Activated CD8-positive, alpha-beta memory T cell treated with anti-CD3 and anti-CD28 coated beads for 24 hours (primary cell): ENCODE measurements around the gene EVC2.

ENCODE experiments used
- DNase-seq: peaks from one replicate; pipeline ENCODE4 v3.0.0-alpha.2; 2020

Gene EVC2

GRCh38 chr4:5660185-5660584, 48.2 kb downstream of the EVC2 start:
- no peak for DNase-seq

GRCh38 chr4:5658974-5659373, 49.4 kb downstream of the EVC2 start:
- no peak for DNase-seq

DNA sequence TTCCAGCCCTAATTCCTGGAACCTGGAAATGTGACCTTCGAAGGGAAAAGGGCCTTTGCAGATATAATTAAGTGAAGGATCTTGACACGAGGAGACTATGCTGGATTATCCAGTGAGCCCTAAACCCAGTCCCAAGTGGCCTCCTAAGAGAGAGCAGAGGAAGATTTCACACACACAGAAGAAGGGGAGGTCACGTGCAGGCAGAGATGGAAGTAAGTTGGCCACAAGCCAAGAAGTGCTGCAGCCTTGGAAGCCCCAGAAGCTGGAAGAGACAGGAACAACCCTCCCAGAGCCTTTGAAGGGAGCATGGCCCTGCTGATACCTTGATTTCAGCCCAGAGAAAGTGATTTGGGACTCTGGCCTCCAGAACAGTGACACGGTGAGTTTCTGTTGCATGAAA, 51.9 kb downstream of the EVC2 start:
- DNase-seq = no peak

DNA sequence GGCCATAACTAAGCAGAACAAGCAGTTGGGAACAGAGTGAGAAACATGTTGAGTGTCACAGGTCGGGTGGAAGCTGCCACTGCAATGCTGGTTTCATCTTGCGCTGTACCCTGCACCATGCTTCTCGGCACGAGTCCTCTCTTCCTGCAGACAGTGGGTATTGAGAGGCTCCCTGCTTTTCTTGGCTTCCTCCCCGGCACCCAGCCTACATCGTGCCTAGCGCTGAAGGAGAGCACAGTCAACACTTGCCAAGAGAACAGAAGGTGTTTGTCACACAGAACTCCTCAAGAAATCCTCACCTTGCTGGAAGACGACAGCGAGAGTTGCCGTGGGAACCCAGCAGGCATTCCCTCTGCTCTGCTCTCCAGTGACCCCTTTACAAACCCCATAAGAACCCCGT, 53.6 kb downstream of the EVC2 start:
- DNase-seq = no peak

DNA sequence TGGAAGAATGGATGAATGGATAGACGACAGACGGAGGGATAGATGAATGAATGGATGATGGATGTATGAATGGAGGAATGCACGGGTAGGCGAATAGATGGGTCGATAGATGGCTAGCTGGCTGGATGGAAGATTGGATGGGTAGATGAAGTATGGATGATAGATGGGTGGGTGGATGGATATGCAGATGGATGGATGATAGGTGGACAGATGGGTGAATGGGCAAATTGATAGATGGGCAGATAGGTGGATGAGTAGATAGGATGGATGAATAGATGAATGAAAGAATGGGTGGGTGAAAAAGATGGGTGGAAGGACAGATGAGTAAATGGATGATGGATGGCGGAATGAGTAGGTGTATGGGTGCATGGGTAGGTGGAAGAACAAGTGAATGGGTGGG, 57.3 kb downstream of the EVC2 start:
- DNase-seq = no peak

DNA sequence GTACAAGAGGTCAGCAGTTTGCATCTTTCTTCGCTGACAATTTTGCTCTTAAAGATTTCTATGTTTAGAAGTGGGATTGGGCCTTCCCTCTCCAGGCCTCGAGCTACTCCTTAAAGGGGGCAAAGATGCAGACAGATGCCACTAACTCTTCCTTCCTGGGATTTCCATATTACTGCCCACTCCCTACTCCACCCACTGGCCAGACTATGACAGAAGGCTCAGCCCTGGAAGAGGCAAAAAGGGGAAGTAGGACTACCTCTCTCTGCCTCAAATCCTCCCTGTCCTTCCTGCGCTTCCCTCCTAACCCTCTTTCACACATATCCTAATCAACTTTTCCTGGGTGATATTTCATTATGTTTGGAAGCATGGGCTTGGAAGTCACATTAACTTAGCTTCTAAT, 58.3 kb downstream of the EVC2 start:
- DNase-seq = no peak

- no peak for DNase-seq
Observed at GRCh38 chr4:5647351-5647750, 61.0 kb downstream of the EVC2 start.

- DNase-seq = no peak
Observed at GRCh38 chr4:5640096-5640495, 68.3 kb downstream of the EVC2 start.

- DNase-seq = no peak
Observed at GRCh38 chr4:5639556-5639955, 68.8 kb downstream of the EVC2 start.

DNA sequence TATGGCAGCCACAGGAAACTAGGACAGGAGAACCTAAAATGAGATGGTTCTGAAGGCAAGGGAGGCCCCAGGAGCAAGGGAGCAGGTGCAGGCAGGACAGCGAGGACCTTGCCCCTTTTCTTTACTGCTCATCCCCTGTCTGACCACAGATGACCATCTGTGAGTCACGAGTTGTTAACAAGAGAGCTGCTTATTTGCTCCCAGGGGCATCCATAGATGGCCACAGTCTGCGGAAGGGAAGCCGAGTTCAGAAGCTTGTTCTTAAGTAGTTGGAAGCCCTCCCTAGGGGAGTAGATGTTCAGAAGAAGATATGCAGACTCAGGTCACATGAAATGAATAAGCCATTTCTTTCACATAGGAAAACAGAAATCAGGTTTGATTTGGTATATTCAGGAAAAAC, 69.4 kb downstream of the EVC2 start:
- no peak for DNase-seq

GRCh38 chr4:5638316-5638715, 70.0 kb downstream of the EVC2 start:
- no peak for DNase-seq

DNA sequence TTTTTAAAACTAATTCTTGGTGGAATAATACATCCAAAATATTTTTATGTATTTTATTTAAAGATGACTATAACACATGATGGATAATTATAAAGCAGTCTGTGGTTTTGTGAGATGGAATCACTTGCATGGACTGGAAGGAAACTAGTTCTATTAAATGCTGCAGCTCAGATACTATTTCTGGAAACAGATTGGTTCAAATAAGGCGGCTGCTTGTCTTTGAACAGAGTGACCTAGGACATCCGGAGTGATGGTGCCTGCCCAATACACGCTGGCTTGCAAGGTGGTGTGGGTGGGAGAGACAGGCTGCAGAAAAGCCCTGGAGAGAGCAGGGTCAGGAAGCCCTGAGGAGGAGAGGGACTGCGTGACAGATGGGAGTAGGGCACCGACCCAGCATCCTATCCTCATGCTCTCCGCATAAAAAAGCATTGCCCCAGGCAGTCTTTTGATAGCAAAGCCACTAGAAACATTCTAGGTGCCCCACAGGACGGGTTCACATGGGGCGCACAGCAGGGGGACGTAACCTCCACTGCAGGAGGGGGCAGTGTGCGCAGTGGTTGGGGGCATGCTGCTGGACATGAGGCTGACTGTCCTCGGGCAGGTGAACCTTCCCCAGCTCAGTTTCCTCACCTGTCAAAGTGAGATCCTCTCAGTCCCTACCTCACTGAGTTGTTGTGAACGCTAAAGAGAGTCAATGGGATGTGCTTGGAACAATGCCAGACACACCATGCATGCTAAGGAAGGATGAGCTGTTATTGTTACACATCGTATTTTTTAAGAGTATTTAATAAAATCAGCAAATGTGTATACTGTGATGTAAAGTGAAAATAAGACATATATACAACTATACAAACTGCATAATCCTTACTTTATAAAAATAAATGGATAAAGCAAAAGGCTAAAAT, 71.3 kb downstream of the EVC2 start:
- DNase-seq = no peak

GRCh38 chr4:5635826-5636195, 72.5 kb downstream of the EVC2 start:
- no peak for DNase-seq

- no peak for DNase-seq
Observed at GRCh38 chr4:5632571-5632970, 75.8 kb downstream of the EVC2 start.

- DNase-seq = no peak
Observed at GRCh38 chr4:5632066-5632440, 76.3 kb downstream of the EVC2 start.

GRCh38 chr4:5631352-5632065, 76.8 kb downstream of the EVC2 start:
- no peak for DNase-seq

- no peak for DNase-seq
Observed at GRCh38 chr4:5630762-5631161, 77.6 kb downstream of the EVC2 start.

- no peak for DNase-seq
Observed at GRCh38 chr4:5629542-5629941, 78.8 kb downstream of the EVC2 start.

DNA sequence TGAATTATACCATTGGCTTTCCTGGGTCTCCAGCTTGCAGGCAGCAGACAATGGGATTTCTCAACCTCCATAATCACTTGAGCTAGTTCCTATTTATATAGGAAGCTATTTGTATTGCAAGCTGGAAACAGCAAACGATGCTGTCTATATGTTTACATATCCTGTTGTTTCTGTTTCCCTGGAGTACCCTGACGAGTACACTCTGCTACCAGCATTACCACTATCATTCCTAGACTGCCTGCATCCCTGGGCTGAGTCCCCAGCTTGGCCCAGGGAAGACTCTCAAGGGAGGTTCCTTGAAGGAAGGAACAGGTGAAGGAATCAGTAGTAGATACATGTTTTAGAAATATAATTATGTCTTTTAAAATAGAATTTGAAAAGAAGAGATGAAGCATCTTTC, 81.4 kb downstream of the EVC2 start:
- no peak for DNase-seq

GRCh38 chr4:5622596-5622995, 85.8 kb downstream of the EVC2 start:
- DNase-seq = no peak

DNA sequence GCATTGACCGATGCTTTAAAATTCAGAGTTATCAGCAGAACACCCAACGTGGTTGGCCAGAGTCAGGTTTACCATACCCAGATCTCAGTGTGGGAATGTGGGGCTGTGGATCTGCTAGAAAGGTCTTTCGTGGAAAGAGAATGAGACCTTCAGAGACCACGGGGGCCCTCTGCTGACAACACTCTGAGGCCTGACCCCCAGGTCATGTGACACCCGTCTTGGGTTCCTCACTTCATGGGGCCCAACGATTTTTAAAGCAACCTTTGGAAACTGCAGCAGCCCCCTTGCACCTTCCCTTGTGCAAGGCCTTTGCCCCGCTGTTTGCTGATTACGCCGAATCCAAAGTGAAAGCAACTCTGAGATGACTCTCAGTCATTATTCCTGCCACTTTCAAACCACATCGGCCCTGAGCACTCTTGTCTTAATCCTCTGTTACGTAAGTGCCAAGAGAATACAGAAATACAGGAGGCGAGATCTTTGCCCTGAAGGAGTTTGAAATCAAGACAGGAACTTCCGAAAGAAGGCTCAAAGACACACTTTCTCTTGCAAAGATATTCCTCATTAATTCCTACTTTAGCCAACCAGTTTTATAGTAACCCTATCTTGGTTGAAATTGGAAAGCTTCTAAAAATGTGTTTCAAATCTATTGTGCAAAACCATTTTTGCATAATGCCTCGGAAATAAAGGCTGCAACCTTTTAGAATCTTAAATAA, 88.3 kb downstream of the EVC2 start:
- DNase-seq = no peak

GRCh38 chr4:5618051-5618960, 90.1 kb downstream of the EVC2 start:
- no peak for DNase-seq
